HG03135 (cell line): ENCODE results near the gene CCL21.

ENCODE experiments used
- ATAC-seq: cut with Tn5 transposase; IDR thresholded peaks from one replicate; pipeline ENCODE4 v1.9.1; 2021; ENCODE audit warnings: mild to moderate bottlenecking, moderate library complexity; ENCODE audit not compliant: unreplicated experiment

The CCL21 gene

GRCh38 chr9:34709196-34709978 is 549 bp downstream of the CCL21 start:
- no peak for ATAC-seq

DNA sequence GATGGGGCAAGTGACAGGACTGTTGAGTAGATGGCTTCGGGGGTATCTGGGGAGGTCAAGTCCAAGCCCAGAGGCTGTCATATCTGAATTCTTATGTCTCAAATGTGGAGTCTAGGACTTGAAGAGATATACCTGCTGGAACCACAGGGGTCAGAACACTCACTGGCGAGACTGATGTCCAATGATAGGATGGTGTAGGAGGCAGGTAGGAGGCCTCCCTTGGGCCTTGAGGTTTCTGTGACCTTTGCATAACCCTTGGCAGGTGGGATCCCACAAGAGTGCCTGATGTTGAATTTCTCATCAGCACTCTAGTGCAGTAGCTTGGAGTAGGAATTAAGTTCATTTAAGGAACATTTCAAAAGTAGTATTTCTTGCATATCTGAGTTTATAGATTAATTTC is 2.8 kb downstream of the CCL21 start:
- no peak for ATAC-seq

- ATAC-seq = no peak
These were observed 7.9 kb downstream of the CCL21 start for GRCh38 chr9:34701769-34702736.

GRCh38 chr9:34701023-34701768 is 8.7 kb downstream of the CCL21 start:
- no peak for ATAC-seq

DNA sequence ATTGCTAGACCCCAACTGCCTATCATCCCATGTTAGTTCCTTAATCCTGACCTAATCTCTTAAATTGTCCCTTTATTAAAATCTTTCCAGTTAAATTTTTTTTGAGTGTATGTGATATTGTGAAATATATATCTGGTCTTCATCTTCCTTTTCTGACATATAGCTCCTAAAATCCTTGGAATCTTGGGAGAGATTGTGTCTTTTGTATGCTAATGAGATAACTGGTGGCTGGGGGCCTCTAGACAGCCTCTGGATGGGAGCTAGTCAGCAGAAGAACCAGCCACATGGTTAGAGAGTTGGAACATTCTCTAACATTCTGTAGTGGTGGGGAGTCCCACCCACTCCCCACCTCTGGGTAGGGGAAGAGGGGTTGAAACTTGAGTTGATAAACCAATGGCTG is 15.1 kb downstream of the CCL21 start:
- no peak for ATAC-seq

DNA sequence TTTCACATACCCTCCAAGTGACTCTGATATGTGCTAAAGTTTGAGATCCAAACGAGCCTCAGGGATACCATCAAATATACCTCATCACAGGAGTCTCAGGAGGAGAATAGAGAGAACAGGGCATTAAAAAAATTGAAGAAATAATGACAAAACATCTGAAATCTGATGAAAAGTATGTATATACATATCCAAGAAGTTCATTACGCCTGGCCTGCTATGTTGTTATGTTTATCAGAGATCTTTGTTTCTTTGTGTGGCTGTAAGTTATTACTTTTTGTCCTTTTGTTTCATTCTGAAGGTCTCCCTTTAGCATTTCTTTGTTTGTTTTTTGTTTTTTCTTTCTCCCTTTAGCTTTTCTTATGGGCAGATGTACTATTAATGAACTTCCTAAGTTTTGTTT is 16.4 kb downstream of the CCL21 start:
- no peak for ATAC-seq

GRCh38 chr9:34691936-34692315 is 18.0 kb downstream of the CCL21 start:
- no peak for ATAC-seq

DNA sequence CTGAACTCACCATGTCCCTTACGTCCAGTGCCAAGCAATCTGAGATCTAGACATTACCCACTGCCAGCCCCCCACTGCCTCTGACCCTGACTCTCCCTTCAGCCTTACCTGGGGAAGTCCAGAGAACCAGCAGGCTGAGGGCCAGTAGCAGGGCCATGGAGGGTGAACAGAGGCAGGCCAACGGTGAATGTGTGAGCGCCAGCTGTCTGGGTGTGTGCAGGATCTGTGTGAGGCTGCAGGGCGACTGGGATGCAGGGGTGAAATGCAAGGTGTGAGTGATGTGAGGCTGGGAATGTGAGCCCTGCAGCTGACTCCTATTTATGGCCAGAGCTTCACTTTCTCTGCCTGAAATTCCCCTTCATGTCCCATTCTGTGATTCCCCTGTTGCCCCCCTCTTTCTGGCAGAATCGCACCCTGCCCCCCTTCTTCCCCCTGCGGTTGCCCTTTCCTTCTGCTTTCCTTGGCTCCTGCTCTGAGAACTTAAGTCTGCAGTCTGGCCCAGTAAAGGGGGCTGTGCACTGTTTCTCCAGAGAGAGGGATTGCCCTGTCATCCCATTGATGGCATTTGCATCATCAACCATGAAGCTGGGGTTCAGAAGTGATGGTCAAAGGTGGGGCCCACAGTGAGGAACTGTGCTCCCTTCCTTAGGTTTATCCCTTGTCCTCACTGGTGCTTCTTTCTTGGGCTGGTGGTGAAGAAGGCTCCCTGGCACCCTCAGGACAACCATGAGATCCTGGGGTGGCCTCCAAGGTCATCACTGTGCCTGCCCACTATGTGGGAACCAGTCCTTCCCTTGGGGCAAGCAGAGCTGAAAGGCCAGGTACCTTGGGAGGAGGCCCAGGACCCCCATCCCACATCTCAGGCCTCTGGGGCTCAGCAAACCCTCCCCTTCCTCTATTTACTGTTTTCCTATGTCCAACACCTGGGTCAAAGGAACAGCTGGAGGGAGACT is 18.7 kb downstream of the CCL21 start, which contains the start of gene CCL19:
TSS of gene CCL19 (minus strand) at position 294 of the 953 bp plus-strand sequence. CDS start at position 157, 137 bp downstream.
- no peak for ATAC-seq

- no peak for ATAC-seq
These were observed 20.4 kb downstream of the CCL21 start for GRCh38 chr9:34689512-34689911.

DNA sequence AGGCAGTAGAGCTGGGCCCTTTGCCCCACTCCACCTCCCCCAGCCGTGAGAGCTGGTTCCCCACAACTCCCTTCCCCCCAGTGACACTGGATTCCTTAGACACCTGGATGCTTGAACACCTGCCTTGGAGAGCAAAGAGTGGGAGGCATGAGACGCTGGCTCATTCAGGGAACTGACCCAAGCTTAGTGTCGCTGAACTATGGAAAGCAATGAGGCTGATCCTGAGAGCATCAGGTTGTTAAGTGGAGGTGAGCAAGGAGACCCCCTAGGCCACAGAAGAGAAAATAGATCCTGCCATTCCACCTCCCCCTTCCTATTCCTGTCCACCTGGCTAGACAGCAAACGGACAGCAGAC is 20.8 kb downstream of the CCL21 start:
- no peak for ATAC-seq

GRCh38 chr9:34688329-34689115 is 21.4 kb downstream of the CCL21 start:
- ATAC-seq = no peak

DNA sequence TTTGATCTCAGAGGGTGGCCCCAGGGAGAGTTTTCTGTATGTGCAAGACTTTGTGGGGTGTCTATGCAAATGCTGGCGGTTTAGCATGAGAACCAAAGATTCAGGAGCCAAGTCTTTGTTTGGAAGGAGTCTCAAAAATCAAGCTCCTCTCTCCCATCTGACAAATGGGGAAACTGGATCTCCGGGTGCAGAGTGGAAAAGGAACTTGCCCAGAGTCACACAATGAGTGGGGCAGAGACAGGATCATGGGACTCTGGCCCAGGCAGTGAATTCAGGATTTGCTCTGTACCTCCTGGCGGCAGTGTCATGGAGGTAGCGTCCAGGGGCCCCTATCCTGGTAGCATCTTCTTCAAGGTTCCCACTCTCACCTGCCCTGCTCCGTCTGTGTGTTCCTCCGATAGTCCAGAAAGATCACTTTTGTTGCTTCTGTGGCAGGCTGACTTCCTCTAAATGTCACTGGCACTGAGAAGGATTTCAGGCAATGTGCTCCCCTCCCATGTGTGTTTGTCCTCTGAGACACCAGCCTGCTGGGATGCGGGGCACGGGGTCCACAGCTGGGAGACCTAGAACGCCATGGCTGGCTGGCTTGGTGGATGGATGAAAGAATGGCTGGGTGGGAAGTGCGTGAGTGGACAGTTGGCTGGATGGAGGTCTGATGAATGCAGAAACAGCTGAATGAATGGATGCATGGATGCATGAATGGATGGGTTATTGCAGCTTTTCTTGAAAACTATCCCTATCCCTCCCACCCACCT is 22.5 kb downstream of the CCL21 start:
- ATAC-seq = no peak

DNA sequence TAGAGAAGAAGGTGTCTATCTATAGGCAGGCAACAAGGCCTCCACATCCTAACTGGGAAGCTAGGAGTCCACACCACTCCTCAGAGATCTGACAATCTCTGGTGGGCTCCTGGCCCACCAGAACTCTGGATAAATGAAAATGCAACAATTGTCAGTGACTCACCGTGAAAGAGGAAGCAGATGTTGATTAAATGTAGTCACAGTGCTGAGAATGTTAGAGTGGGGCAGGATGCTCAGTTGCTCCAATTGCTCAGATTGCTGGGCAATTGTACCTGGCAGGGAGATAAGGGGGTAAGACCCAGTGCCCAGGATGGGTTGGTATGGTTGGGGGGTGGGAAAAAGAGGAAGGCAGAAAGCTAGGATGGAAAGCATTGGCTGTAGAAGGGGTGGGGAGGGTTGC is 23.2 kb downstream of the CCL21 start:
- no peak for ATAC-seq

DNA sequence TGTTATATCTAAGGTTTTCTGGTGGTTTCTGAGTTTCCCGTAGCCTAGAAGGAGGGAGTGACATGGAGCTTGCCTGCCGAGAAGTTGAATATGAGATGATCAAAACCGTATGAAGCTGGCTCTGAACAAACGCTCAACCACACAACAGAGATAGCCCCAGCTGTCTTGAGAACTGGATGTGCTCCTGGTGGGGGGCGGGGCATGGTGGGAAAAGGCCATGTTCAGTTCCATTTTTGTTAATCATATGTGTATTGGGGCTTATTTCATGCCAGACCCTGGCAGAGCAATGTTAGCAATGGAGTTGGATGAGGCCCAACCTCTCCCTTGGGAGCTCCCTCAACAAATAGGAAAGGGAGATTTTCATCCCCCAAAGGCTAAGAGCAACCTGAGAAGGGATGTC is 23.7 kb downstream of the CCL21 start:
- no peak for ATAC-seq

GRCh38 chr9:34685591-34685990 is 24.3 kb downstream of the CCL21 start:
- ATAC-seq = no peak

- ATAC-seq = no peak
These were observed 25.1 kb downstream of the CCL21 start for GRCh38 chr9:34684816-34685215.

DNA sequence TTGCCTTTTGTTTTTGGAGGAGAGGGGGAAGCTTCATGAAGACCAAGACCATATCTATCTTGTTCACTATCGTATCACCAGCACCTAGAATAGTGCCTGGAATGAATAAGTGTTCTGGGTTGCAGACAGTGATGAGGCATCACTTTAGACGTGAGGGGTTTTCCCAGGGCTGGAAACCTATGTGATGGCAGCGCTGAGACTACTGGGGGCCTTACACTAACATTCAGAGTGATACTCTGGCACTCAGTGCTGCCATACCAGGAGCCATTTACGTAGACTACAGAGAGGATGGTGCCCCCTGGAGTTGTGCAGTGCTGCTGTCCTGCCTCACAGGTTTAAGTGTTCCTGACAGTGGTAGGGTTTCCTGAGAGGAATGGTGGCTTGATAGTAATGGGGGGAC is 25.8 kb downstream of the CCL21 start:
- no peak for ATAC-seq

- ATAC-seq = no peak
These were observed 34.1 kb downstream of the CCL21 start for GRCh38 chr9:34675869-34676268.
